IMR-90 (cell line): ENCODE data around the gene PTRHD1. TPM values are rescaled to one million over a fixed set of nuclear protein-coding genes. Genes with fewer than 3 reads are reported as not detected.

Experiments used
- ATAC-seq: fragments of 200-7000 bp; cut with Tn5 transposase; 2 replicates; pipeline ENCODE4 v1.9.1; 2020; ENCODE audit warnings: low read depth, mild to moderate bottlenecking, moderate library complexity
- BruUV-seq: library from RNA; stranded (reverse); fragments of 400-500 nt; replicated peaks from 2 replicates; lab custom pipeline; 2021; lab: Mats Ljungman, UMichigan
- CTCF ChIA-PET: fragments of 300-600 bp; formaldehyde crosslinking; extraction: SDS; loops from one replicate; lab custom pipeline; 2021; ENCODE audit warnings: antibody characterized with exemption; lab: Yijun Ruan, JAX
- POLR2A ChIA-PET: fragments of 300-600 bp; sonication (Branson Sonifier 250); formaldehyde crosslinking; loops from one replicate; lab custom pipeline; 2022; ENCODE audit warnings: antibody characterized with exemption; ENCODE audit not compliant: unreplicated experiment; lab: Charles Lee
- DNase-seq: peaks from one replicate; pipeline ENCODE4 v3.0.0; 2013
- H2AFZ ChIP-seq: replicated peaks from 2 replicates; pipeline ENCODE3; 2013; ENCODE audit warnings: low read length, mild to moderate bottlenecking; ENCODE audit not compliant: poor library complexity
- H2AK5ac ChIP-seq: 2 replicates; pipeline ENCODE4 v1.6.1; 2013; ENCODE audit warnings: low read depth, low read length, inconsistent platforms
- H2AK9ac ChIP-seq: replicated peaks from 2 replicates; pipeline ENCODE3; 2013; ENCODE audit warnings: mild to moderate bottlenecking, low read depth, low read length, moderate library complexity; ENCODE audit not compliant: poor library complexity
- H2BK120ac ChIP-seq: 2 replicates; pipeline ENCODE4 v1.6.1; 2013; ENCODE audit warnings: low read depth, low read length, inconsistent platforms
- H2BK15ac ChIP-seq: 3 replicates; pipeline ENCODE4 v1.6.1; 2013; ENCODE audit warnings: low read depth, low read length, inconsistent platforms
- H2BK20ac ChIP-seq: 2 replicates; pipeline ENCODE4 v1.6.1; 2013; ENCODE audit warnings: low read depth, mild to moderate bottlenecking, inconsistent platforms, low read length, moderate library complexity
- H2BK5ac ChIP-seq: 2 replicates; pipeline ENCODE4 v1.6.1; 2013; ENCODE audit warnings: mild to moderate bottlenecking, low read depth, low read length, inconsistent platforms; ENCODE audit not compliant: poor library complexity, severe bottlenecking
- H3K14ac ChIP-seq: replicated peaks from 2 replicates; pipeline ENCODE4 v1.6.1; 2013; ENCODE audit warnings: low read depth, low read length, inconsistent platforms
- H3K18ac ChIP-seq: 2 replicates; pipeline ENCODE4 v1.6.1; 2013; ENCODE audit warnings: low read depth, low read length, control low read depth
- H3K23ac ChIP-seq: 2 replicates; pipeline ENCODE4 v1.6.1; 2013; ENCODE audit warnings: low read depth, low read length, inconsistent platforms
- H3K27ac ChIP-seq: 2 replicates; pipeline ENCODE4 v1.5.1; 2013; ENCODE audit warnings: mild to moderate bottlenecking, control low read depth, low read length; ENCODE audit not compliant: insufficient read depth
- H3K27me3 ChIP-seq: 2 replicates; pipeline ENCODE4 v1.6.1; 2013; ENCODE audit warnings: low read length; ENCODE audit not compliant: control insufficient read depth, insufficient read depth
- H3K36me3 ChIP-seq: 2 replicates; pipeline ENCODE4 v1.6.1; 2013; ENCODE audit warnings: low read length, mixed read lengths; ENCODE audit not compliant: control insufficient read depth, insufficient read depth
- H3K4ac ChIP-seq: 2 replicates; pipeline ENCODE4 v1.6.1; 2013; ENCODE audit warnings: low read depth, low read length, inconsistent platforms
- H3K4me1 ChIP-seq: 2 replicates; pipeline ENCODE4 v1.6.1; 2013; ENCODE audit warnings: low read length, mixed read lengths; ENCODE audit not compliant: control insufficient read depth, insufficient read depth
- H3K4me2 ChIP-seq: 2 replicates; pipeline ENCODE4 v1.6.1; 2013; ENCODE audit warnings: low read depth, mild to moderate bottlenecking, control low read depth, low read length, moderate library complexity
- H3K4me3 ChIP-seq: 2 replicates; pipeline ENCODE4 v1.5.1; 2013; ENCODE audit warnings: low read depth, mild to moderate bottlenecking, control low read depth, low read length, moderate library complexity; ENCODE audit not compliant: insufficient read depth
- H3K56ac ChIP-seq: 2 replicates; pipeline ENCODE4 v1.6.1; 2013; ENCODE audit warnings: low read length, inconsistent platforms; ENCODE audit not compliant: insufficient read depth; ENCODE audit errors: extremely low read depth
- H3K79me1 ChIP-seq, 2 experiments: 2 replicates each; pipeline ENCODE4 v1.6.1; 2013; ENCODE audit warnings: low read length in 2 of 2, inconsistent platforms in 1 of 2, low read depth in 1 of 2
- H3K9ac ChIP-seq: 2 replicates; pipeline ENCODE4 v1.6.1; 2013; ENCODE audit warnings: low read depth, low read length, control low read depth
- H3K9me1 ChIP-seq: 2 replicates; pipeline ENCODE4 v1.6.1; 2013; ENCODE audit warnings: low read length, inconsistent platforms; ENCODE audit not compliant: insufficient read depth
- H3K9me3 ChIP-seq: 2 replicates; pipeline ENCODE4 v1.6.1; 2013; ENCODE audit warnings: low read length; ENCODE audit not compliant: control insufficient read depth, insufficient read depth
- H4K20me1 ChIP-seq: 2 replicates; pipeline ENCODE4 v1.6.1; 2013; ENCODE audit warnings: low read length, inconsistent platforms; ENCODE audit not compliant: insufficient read depth
- H4K5ac ChIP-seq: 2 replicates; pipeline ENCODE4 v1.6.1; 2013; ENCODE audit warnings: mild to moderate bottlenecking, low read depth, low read length, control low read depth
- H4K8ac ChIP-seq, 2 experiments: 2 replicates each; pipeline ENCODE4 v1.6.1; 2013; ENCODE audit warnings: low read depth in 2 of 2, low read length in 2 of 2, control low read depth in 1 of 2, inconsistent platforms in 1 of 2
- H4K91ac ChIP-seq: 2 replicates; pipeline ENCODE4 v1.6.1; 2013; ENCODE audit warnings: low read depth, low read length, inconsistent platforms; ENCODE audit not compliant: insufficient read depth
- ELK1 ChIP-seq: fragments of 150-350 bp; IDR thresholded peaks from 2 replicates; pipeline ENCODE4 v1.6.1; 2016; ENCODE audit warnings: low read depth, mild to moderate bottlenecking, low read length, moderate library complexity, borderline replicate concordance
- FOS ChIP-seq: fragments of 150-350 bp; IDR thresholded peaks from 2 replicates; pipeline ENCODE4 v1.6.1; 2016; ENCODE audit warnings: low read depth, low read length
- RAD21 ChIP-seq: IDR thresholded peaks from 2 replicates; pipeline ENCODE4 v1.6.1; 2012; ENCODE audit warnings: low read length, improper control_type of control experiment
- WGBS, 2 experiments: methylation state at CpG; one replicate each; pipeline versions ENCODE4 v1.1.5 to v1.1.7; 2013; ENCODE audit warnings: missing lambda C conversion rate in 2 of 2; ENCODE audit not compliant: insufficient read length in 1 of 2; ENCODE audit errors: extremely low coverage in 2 of 2; 5-methylcytosine and 5-hydroxymethylcytosine counted together
- dilution Hi-C: fragments of 300-500 bp; cut with HindIII; formaldehyde crosslinking; loops from one replicate; pipeline ENCODE4 v1.14.3; 2018; ENCODE audit warnings: low sequenced_read_pairs; ENCODE audit not compliant: unreplicated experiment
- in situ Hi-C: fragments of 300-500 bp; cut with MboI; formaldehyde crosslinking; loops from 3 replicates; pipeline ENCODE4 v1.14.3; 2019; ENCODE audit warnings: low sequenced_read_pairs, inconsistent platforms, mixed read lengths
- intact Hi-C: fragments of 100-400 bp; cut with micrococcal nuclease; formaldehyde crosslinking; loops from 2 replicates; pipeline ENCODE4 v1.10.0; 2022
- polyA plus RNA-seq, 3 experiments: library from polyadenylated mRNA; depleted of rRNA; stranded (reverse); fragments of >200 nt; gene quantifications; 2 replicates each; pipeline ENCODE4 v1.2.3, GENCODE V29; 2012; ENCODE audit warnings: low replicate concordance in 1 of 3
- total RNA-seq: library from RNA; depleted of rRNA; stranded (reverse); fragments of >200 nt; gene quantifications from 2 replicates; pipeline ENCODE4 v1.2.3, GENCODE V29; 2012

Gene PTRHD1
- total and polyA plus RNA-seq, 2 of the 4 experiments (the other 2 are of a cell fraction), result 11.7 to 30.9 TPM

DNA sequence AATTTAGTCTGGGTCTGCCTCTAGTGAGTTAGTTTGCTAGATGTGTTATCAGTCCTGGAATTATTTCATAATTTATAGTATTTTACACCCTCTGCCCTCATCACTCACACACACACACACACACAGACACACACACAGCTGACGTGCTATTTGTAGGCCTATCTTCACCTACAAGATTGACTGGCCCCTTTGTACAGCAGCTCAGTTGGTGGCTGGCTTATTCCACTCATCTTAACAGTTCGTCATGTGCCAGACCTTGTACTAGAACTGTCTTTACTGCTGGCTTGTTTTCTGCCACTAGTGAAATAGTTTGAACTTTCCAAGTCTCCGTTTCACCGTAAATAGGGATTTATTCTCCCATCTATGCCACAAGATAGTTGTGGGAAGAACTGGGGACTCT, 21.3 kb upstream of the PTRHD1 start:
- ATAC-seq (no peak), DNase-seq (no peak)
- peaks cover 14% of the 10 kb centered on the region for H3K9me1 ChIP-seq
- in situ Hi-C loops, result no loop called here
- H3K27ac ChIP-seq, result no peak overlapping the region
- H2AK5ac ChIP-seq, result peak overlapping the region; percentile 23; the same call in 1 of the 2 replicates
- no CpG with 5 or more reads among the region's 4 CpGs for WGBS, 2 experiments
- no peak overlapping the region for H3K23ac ChIP-seq
- H3K4me2 ChIP-seq, result no peak overlapping the region
- H3K18ac ChIP-seq, result no peak overlapping the region
- no TSS peak for BruUV-seq
- ChIA-PET CTCF (interaction anchor here (0.9 kb wide), 1 partner anchor 16 kb away, joined by 3 read pairs; no protein-coding TSS in a partner anchor), POLR2A (no interaction called here)
- H3K56ac ChIP-seq, result no peak overlapping the region
- H3K36me3 ChIP-seq, result peaks cover 12% of the 10 kb centered on the region
- H3K9ac ChIP-seq, result no peak overlapping the region
- peaks cover 17% of the 10 kb centered on the region for H3K4me1 ChIP-seq
- no peak overlapping the region for H2BK20ac ChIP-seq
- peaks cover 10% of the 10 kb centered on the region for H4K20me1 ChIP-seq
- TF ChIP-seq FOS (no peak), ELK1 (no peak), RAD21 (no peak)
- H4K5ac ChIP-seq, result no peak overlapping the region
- H2BK15ac ChIP-seq, result no peak overlapping the region
- H3K9me3 ChIP-seq, result no peaks in the 10 kb centered on the region
- intact Hi-C loops, result no loop called here
- H3K4me3 ChIP-seq, result no peak overlapping the region
- H2BK120ac ChIP-seq, result no peak overlapping the region
- H3K27me3 ChIP-seq, result no peaks in the 10 kb centered on the region
- H4K91ac ChIP-seq, result no peak overlapping the region
- H2AK9ac ChIP-seq, result no peak overlapping the region
- H3K4ac ChIP-seq, result no peak overlapping the region
- dilution Hi-C loops, result no loop called here
- no peak overlapping the region for H2BK5ac ChIP-seq
- H3K79me1 ChIP-seq, result peaks cover 39 to 52% of the 10 kb centered on the region in 2 experiments
- no peak overlapping the region for H2AFZ ChIP-seq
- no peak overlapping the region for H3K14ac ChIP-seq
- peak overlapping the region in 1 of 2 experiments; percentile 30; a peak in 1 of 4 replicates for H4K8ac ChIP-seq
